Endometrial microvascular endothelial cells (primary cell): ENCODE results near the gene ZFTA. TPM values are rescaled to one million over a fixed set of nuclear protein-coding genes. Genes with fewer than 3 reads are reported as not detected.

Experiments
- in situ Hi-C: cut with HindIII; loops from 2 replicates; pipeline ENCODE4 v1.10.0; 2017; ENCODE audit warnings: low sequenced_read_pairs, low pct_unique_long_range_greater_than_20kb; ENCODE audit errors: inconsistent ontology term
- total RNA-seq: library from RNA; depleted of rRNA; stranded (reverse); fragments of >200 nt; gene quantifications from one replicate; pipeline ENCODE4 v1.2.3, GENCODE V29; 2015; ENCODE audit errors: inconsistent ontology term

Gene ZFTA
- total RNA-seq, 1 donor from 2014 or later: 10.6 TPM

DNA sequence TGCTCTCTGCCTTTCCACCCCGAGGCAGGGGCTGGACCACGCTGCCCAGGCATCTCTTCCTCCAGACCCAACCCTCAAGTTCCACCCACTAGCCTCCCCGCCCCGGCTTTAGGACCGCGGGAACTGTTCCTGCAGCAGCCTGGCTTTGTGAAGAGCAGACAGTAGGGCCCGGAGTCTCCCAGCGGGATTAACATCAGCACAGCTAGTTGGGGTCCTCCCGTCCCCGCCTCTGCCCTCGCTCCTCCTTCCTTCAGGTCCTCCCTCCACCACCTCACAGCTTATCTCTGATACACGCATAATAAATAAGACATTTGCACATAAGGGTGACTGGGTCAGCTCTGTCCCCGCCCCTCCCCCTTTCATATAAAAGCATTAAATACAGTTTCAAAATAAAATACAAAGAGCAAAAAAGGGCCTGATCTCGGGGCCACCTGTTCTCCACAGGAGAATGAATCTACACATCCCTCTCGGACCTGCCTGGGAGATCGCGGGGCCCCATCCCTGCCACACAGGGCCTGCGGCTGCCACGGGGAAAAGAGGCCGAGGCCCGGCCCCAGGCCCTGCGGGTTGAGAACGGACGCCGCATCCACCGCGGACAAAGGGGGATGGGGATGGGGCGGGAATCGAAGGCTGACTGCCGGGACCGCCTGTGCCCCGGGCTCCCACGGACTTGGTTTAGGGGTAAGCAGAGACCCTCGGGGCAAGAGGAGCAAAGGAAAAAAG lies 6.5 kb downstream of the ZFTA start:
- in situ Hi-C loops: no loop called here

DNA sequence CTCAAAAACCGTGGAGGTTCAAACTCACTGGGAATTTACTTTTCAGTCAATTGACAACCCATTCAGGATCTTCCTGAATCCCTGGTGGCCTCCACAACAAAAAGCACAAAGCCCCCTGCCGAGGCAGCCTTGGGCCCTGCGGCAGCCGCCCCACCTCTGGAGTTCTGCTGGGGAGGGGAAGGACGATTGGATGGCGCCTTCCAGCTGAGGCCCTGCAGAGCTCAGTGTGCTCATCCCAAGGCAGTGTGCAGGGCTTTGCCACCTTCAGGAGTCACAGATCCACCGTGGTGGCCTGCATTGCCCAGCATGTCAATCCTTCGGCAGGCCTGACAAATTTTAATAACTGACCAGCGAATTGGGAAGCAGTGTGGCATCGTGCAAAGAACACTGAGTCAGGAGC lies 7.4 kb downstream of the ZFTA start:
- in situ Hi-C loops: no loop called here

DNA sequence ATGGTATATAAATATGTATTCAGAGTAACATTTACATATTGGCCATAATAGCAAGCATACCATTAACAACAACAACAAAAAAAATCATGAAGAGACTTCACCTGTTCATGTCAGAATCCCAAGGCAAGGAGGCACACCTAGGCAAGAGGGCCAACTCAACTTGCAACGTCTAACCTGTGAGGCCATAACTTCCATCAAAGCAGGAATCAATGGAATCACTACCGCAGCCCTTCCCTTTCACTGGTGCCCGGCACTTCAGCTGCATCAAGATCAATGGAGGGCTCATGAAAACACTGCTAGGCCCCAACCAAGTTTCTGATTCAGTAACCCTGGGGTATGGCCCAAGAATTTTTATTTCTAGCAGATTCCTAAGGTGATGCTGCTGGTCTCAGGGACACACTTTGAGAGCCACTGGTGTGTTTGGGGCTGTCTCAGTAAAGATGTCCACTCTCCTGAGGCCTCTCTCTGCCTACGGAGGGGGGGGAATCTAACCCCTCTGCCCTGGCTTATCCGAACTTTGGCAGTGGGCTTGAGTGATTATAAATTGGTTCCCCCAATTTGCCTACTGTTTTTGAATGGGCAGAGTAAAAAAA lies 8.0 kb downstream of the ZFTA start:
- in situ Hi-C loops: no loop called here

DNA sequence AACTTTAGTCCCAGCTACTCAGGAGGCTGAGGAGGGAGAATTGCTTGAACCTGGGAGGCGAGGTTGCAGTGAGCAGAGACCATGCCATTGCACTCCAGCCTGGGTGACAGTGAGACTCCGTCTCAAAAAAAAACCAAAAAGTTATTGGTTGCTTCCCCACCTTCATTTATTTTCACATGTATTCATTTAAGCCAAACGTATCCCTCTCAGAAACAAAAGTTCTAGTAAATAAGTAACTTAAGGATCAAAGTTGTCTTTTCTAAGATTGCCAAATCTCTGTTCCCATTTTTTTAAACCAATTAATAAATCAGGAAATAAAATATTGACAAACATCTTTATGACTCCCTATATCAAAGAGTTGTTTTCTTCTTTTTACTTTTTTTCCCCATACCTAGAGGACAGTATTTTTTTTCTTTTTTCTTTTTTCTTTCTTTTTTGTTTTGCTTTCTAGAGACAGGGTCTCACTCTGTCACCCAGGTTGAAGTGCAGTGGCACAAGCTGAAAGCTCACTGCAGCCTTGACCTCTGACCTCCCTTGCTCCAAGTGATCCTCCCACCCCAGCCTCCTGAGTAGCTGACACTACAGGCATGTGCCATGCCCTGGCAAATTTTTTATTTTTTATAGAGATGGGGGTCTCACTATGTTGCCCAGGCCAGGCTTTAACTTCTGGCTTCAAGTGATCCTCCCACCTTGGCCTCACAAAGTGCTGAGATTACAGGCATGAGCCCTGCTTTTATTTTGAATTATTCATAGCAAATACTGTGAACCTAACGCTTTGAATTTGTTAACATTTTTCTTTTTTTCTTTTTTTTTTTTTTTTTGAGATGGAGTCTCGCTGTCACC lies 11.4 kb downstream of the ZFTA start:
- in situ Hi-C loops: no loop called here

DNA sequence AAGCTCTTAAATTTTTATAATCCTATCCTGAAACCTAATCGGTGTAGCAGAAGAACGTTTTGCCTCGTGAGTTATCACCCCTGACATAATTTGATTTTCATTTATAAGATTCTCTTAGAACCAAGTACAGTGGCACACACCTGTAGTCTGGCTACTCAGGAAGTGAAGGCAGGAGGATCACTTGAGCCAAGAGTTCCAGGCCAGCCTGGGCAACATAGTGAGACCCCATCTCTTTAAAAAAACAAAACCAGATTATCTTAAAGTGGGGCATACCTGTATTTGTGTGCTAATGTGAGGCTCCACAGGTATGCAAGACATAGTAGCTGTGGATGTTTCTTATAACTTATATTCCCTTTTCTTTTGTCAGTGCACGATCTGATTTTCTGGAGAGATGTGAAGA lies 19.0 kb downstream of the ZFTA start:
- in situ Hi-C loops: no loop called here

DNA sequence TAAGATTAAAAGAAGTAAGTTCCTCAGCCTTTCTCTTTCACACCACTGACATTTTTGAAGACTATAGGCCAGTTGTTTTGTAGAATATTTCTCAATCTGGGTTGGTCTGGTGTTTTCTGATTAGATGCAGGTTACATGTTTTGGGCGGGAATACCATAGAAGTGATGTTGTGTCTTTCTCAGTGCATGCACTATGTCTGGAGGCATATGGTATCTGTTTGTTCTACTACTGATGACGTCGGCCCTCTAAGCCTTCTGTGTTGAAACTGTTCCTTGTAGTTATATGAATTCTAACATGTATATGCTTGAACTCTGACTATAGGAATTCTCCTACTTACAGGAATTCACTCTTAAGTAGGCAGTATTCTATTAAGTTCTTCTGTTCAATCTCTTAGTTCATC lies 21.6 kb downstream of the ZFTA start:
- in situ Hi-C loops: no loop called here

DNA sequence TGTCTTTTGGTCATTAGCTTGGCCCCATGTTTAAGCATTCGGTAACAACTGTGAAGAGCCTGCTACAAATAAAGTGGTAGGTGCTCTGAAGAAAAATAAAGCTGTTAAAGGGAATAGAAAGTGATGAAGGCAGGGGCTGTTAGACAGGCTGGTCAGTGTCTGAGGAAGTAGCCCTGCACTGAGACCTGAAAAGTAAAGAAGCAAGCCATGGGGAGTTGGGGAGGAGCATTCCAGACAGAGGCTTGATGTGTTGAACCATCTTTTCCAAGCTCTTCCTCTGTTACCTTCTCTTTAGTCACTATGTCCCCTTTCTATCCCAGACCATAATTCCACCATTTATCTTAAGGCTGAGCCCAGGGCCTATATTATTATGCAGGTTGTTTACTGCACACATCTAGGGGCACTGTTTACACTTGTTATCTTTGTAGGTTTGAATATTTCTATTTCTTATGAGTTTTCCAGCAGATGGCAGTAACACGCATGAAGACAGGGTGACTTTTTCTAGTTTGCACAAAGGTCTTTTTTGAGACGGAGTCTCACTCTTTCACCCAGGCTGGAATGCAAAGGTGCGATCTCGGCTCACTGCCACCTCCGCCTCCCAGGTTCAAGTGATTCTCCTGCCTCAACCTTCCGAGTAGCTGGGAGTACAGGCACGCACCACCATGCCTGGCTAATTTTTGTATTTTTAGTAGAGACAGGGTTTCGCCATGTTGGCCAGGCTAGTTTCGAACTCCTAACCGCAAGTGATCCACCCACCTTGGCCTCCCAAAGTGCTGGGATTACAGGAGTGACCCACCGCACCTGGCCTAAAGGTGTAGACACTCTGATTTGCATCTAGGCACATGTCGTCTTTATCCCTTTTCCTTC lies 23.0 kb downstream of the ZFTA start:
- in situ Hi-C loops: no loop called here

DNA sequence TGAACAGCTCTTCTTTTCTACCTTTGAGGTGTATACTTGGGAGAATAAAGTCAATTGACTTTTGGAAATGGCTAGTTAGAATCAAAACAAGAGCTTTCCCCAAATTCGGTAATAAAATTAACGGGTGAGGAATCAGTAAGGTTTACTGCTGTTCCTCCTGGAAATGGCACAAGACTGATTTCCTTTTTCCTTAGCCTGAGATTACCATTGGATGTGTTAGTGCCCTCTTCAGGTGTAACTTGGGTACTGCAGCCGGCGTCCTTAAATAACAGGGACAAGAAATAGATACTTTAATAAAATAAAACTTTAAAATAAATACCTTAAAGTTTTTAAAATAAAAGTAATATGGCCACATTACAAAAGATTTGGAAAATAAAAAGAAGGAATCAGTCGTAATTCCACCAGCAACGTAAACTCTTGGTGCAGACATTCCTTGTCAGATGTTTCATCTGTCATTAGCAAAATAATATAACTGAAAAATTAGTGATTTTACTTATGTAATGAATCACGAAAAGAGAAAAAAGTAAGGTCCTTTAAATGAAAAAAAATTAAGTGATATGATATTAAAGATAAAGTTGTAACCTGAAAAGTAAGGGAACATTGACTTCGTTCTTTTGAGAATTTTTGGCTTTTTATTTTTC lies 29.7 kb downstream of the ZFTA start:
- in situ Hi-C loops: no loop called here

DNA sequence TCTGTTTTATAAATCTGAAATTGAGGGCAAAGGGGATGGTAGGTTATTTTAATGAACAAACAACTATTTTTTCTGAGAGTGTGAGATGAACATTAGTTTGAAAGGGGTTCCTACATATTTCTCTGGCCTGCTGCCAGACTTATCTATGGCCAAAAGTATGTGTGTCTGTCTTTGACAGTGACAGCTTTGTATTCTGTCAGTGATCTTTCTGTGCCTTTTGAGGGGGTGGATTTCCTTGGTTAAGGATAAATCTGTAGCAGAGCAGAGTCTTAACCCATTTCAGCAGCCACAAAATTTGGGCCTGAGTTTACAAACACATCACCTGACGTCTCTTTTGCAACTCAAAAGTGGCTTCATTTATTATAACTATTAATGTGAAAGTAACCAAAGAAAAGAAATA lies 30.9 kb downstream of the ZFTA start:
- in situ Hi-C loops: no loop called here

DNA sequence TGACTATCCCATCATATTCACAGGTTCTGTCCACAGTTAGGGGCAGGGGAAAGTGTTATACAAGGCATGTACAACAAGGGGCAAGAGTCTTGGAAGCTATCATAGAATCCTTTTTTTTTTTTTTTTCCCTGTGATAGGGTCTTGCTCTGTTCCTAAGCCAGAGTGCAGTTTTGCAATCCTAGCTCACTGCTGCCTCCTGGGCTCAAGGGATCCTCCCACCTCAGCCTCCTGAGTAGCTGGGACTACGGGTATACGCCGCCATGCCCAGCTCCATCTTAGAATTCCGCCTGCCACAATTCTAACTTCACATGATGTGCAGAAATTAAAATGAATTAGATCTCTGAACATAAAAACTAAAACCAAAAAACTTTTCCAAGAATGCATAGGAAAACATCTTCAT lies 31.7 kb downstream of the ZFTA start:
- in situ Hi-C loops: no loop called here

DNA sequence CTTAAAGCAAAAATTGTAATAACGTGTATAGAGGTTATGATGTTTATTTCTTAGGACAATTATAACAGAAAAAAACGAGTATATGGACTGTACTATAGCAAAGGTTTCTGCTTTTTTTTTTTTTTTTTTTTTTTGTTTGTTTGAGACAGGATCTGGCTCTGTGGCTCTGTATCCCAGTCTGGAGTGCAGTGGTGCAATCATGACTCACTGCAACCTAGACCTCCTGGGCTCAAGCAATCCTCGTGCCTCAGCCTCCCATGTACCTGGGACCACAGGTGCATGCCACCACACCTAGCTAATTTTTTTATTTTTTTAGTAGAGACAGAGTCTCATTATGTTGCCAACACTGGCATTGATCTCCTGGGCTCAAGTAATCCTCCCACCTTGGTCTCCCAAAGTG lies 39.2 kb downstream of the ZFTA start:
- in situ Hi-C loops: no loop called here

DNA sequence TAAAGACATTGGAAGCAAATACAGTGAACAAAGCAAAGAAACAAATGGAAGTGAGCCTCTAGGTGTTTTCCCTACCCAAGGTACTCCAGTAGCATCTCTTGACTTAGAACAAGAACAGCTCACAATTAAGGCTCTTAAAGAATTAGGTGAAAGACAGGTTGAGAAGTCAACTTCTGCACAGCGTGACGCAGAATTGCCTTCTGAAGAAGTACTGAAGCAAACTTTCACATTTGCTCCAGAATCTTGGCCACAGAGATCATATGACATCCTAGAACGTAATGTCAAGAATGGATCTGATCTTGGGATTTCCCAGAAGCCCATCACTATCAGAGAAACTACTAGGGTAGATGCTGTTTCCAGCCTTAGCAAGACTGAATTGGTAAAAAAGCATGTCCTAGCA lies 48.0 kb downstream of the ZFTA start:
- in situ Hi-C loops: no loop called here

DNA sequence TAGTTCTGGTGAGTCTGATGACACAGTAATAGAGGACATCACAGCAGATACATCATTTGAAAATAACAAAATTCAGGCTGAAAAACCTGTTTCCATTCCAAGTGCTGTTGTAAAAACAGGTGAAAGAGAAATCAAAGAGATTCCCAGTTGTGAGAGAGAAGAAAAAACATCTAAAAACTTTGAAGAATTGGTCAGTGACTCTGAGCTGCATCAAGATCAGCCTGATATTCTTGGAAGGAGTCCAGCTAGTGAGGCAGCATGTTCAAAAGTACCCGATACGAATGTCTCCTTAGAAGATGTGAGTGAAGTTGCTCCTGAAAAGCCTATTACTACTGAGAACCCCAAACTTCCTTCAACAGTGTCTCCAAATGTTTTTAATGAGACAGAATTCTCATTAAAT lies 48.6 kb downstream of the ZFTA start:
- in situ Hi-C loops: no loop called here

DNA sequence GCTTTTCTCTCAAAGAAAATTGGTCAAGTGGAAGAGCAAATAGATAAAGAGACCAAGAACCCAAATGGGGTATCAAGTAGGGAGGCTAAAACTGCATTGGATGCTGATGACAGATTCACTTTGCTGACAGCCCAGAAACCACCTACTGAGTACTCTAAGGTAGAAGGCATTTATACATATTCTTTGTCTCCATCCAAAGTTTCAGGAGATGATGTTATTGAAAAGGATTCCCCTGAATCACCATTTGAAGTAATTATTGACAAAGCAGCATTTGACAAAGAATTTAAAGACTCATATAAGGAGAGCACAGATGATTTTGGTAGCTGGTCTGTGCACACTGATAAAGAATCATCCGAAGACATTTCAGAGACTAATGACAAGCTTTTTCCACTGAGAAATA lies 49.6 kb downstream of the ZFTA start:
- in situ Hi-C loops: no loop called here

Other genes with a start within 250 kb of the ZFTA start
- 9.3 TPM for gene PLAAT4, start 232.0 kb downstream of the ZFTA start, total RNA-seq
- gene PLAAT2, start 205.4 kb downstream of the ZFTA start, total RNA-seq: not detected
- gene PLAAT3, start 154.3 kb downstream of the ZFTA start, total RNA-seq: 28.2 TPM
- gene ATL3, start 97.4 kb downstream of the ZFTA start, total RNA-seq: 86.3 TPM
- 97.7 TPM for gene RTN3, start 87.3 kb downstream of the ZFTA start, total RNA-seq
- gene SPINDOC, start 44.7 kb upstream of the ZFTA start, total RNA-seq: 28.2 TPM
- 20.9 TPM for gene MARK2, start 70.3 kb upstream of the ZFTA start, total RNA-seq
- not detected for gene RCOR2, start 148.4 kb upstream of the ZFTA start, total RNA-seq
- gene NAA40, start 170.2 kb upstream of the ZFTA start, total RNA-seq: 20.6 TPM
- gene COX8A, start 205.8 kb upstream of the ZFTA start, total RNA-seq: 596 TPM
- gene OTUB1, start 217.7 kb upstream of the ZFTA start, total RNA-seq: 108 TPM